Testis (tissue), 3 donors: ENCODE data around the gene RPL10. TPM values are rescaled to one million over a fixed set of nuclear protein-coding genes. Genes with fewer than 3 reads are reported as not detected.

Experiments
- DNase-seq: peaks from one replicate; pipeline ENCODE4 v3.0.0-alpha.2; 2019
- H3K27ac ChIP-seq, 2 donors: fragments of 200-600 bp; sonication (generic); one replicate each; pipeline ENCODE4 v1.5.1; 2019
- H3K27me3 ChIP-seq: fragments of 200-600 bp; sonication (generic); one replicate; pipeline ENCODE4 v1.5.1; 2019
- H3K36me3 ChIP-seq: fragments of 200-600 bp; sonication (generic); one replicate; pipeline ENCODE4 v1.5.1; 2017; ENCODE audit warnings: low read depth; ENCODE audit errors: missing control alignments
- H3K4me1 ChIP-seq: fragments of 200-600 bp; sonication (generic); one replicate; pipeline ENCODE4 v1.5.1; 2019
- H3K4me3 ChIP-seq, 2 donors: fragments of 200-600 bp; sonication (generic); one replicate each; pipeline ENCODE4 v1.5.1; 2017 to 2019
- H3K9me3 ChIP-seq: fragments of 200-600 bp; sonication (generic); one replicate; pipeline ENCODE4 v1.5.1; 2017
- POLR2A ChIP-seq: fragments of 450-650 bp; IDR thresholded peaks from one replicate; pipeline ENCODE4 v1.6.1; 2017; ENCODE audit warnings: antibody characterized with exemption, mild to moderate bottlenecking, moderate library complexity
- WGBS, 2 donors: methylation state at CpG; one replicate each; pipeline ENCODE4 v1.1.5; 2018; 5-methylcytosine and 5-hydroxymethylcytosine counted together
- intact Hi-C: fragments of 100-400 bp; cut with DNase I; formaldehyde crosslinking; loops from one replicate; pipeline ENCODE4 v1.15.1; 2023; ENCODE audit warnings: low total_unique reads
- polyA plus RNA-seq: library from polyadenylated mRNA; stranded (reverse); fragments of 350-450 nt; fragmentation: Illumina TruSeq; extraction: RNeasy Lipid Tissue Mini Kit (QIAGEN cat#74804); gene quantifications from one replicate; pipeline ENCODE4 v1.2.3, GENCODE V29; 2014; ENCODE audit warnings: low read depth, low replicate concordance; ENCODE audit not compliant: insufficient read depth
- total RNA-seq, 2 donors: library from RNA; depleted of rRNA; stranded (reverse); fragments of >200 nt; gene quantifications; one replicate each; pipeline ENCODE4 v1.2.3, GENCODE V29; 2016
- TF ChIP-seq, protein P1 (sequence below), 3 experiments: fragments of 450-650 bp in 2 of 3; fragments of 200-600 bp in 1 of 3; sonication (generic) in 1 of 3; IDR thresholded peaks; one replicate each; pipeline ENCODE4 v1.5.1; 2016 to 2019; ENCODE audit warnings: antibody characterized with exemption in 3 of 3, mild to moderate bottlenecking in 2 of 3, moderate library complexity in 1 of 3

The RPL10 gene
- total and polyA plus RNA-seq, 3 donors from 2014 or later = 925 to 1,913 (median 1,423) TPM

DNA sequence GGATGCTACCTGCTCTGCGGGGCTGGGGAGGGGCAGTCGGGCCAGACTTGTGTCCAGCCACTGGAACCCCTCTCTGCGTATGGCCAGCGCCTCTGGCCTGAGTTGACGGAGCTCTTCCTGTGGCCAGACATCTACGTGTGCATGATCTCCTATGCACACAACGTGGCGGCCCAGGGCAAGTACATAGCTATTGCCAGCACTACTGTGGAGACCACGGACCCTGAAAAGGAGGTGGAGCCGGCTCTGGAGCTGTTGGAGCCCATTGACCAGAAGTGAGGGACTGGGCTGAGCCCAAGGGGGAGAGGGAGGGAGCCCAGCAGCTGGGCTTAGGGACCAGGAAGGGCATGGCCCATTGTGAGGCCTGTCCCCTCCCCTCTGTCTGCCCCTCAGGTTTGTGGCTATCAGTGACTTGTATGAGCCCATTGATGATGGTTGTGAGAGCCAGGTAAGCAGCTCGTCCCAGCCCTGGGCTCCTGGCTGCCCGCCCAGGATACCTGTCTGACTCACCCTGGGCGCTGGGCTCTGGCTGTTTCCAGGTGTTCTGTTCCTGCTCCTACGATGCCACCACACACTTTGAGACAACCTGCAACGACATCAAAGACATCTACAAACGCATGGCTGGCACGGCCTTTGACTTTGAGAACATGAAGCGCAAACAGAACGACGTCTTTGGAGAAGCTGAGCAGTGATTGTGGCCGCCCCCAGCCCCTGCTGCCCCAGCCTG is 44.0 kb downstream of the RPL10 start:
- Histone ChIP-seq H3K27ac (no peak overlapping the region), H3K27me3 (no peaks in the 10 kb centered on the region), H3K4me1 (peaks cover 5% of the 10 kb centered on the region), H3K36me3 (no peaks in the 10 kb centered on the region), H3K4me3 (no peak overlapping the region), H3K9me3 (no peaks in the 10 kb centered on the region)
- no peak for DNase-seq
- no peak for TF ChIP-seq POLR2A
- TF ChIP-seq, protein P1, sequence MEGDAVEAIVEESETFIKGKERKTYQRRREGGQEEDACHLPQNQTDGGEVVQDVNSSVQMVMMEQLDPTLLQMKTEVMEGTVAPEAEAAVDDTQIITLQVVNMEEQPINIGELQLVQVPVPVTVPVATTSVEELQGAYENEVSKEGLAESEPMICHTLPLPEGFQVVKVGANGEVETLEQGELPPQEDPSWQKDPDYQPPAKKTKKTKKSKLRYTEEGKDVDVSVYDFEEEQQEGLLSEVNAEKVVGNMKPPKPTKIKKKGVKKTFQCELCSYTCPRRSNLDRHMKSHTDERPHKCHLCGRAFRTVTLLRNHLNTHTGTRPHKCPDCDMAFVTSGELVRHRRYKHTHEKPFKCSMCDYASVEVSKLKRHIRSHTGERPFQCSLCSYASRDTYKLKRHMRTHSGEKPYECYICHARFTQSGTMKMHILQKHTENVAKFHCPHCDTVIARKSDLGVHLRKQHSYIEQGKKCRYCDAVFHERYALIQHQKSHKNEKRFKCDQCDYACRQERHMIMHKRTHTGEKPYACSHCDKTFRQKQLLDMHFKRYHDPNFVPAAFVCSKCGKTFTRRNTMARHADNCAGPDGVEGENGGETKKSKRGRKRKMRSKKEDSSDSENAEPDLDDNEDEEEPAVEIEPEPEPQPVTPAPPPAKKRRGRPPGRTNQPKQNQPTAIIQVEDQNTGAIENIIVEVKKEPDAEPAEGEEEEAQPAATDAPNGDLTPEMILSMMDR (IDR thresholded peaks at IDR 0.05) = no peak
- intact Hi-C loops = no loop called here
- WGBS, 2 donors = 93 to 100% methylated on average over 4 to 7 of the region's 21 CpGs

DNA sequence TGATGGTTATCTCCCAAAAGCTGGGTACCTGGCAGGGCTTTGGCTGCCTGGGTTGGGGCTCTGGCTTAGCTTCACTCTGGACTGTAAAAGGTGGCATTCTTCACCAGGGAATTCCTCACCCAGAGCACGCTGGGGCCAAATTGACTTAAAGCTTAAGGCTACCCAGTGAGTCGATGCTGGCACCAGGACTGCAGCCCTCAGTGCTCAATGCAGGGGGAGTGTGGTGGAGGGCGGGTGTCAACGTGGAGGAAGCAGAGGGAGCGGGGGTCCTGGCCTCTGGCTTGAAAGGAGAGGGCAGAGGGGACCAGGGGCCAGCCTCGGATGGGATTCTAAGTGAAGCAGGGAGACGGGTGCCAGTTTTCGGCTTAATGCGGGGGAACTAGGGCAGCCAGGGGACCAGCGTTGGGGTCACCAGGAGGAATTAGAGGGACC is 45.3 kb downstream of the RPL10 start:
- Histone ChIP-seq H3K36me3 (no peaks in the 10 kb centered on the region), H3K4me3 (no peak overlapping the region), H3K27me3 (no peaks in the 10 kb centered on the region), H3K4me1 (peaks cover 5% of the 10 kb centered on the region), H3K27ac (peak overlapping the region; percentile 72 to 83), H3K9me3 (no peaks in the 10 kb centered on the region)
- DNase-seq = no peak
- TF ChIP-seq POLR2A = no peak
- TF ChIP-seq, protein P1 (IDR thresholded peaks at IDR 0.05) = no peak
- WGBS, 2 donors = 5 to 10% methylated on average over 8 to 9 of the region's 10 CpGs
- intact Hi-C loops = no loop called here

DNA sequence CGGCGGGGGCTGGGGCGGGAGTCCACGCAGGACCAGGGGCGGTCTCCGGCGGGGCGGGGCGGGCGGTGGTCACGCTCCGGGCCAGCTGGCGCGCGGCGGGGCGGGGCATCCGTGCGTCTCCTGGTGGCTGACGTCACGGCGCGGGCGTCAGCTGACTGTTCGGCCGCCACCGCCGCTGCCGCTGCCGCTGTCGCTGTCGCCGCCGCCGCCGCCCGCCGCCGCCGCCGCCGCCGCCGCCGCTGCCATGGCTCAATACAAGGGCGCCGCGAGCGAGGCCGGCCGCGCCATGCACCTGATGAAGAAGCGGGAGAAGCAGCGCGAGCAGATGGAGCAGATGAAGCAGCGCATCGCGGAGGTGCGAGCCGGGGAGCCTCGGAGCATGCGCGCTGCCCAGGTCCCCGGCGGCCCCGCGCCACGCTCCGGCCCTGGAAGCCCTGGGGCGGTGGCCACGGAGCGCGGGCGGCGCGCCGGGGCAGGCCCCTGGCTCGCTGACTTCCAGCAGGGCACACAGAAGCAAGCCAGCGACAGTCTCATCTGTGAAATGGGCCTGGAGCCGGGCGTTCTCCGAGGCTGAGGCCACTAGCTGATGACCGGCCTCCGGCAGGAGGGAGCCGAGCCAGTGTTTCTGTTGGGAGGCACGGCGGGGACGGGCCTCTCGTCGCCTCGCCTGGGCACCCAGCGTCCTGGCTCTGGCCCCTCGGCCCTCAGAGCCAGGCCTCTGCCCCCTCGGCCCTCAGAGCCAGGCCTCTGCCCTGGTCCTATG is 46.0 kb downstream of the RPL10 start, which contains the start of gene FAM50A:
FAM50A (plus strand) TSS at position 150 of the 763 bp plus-strand sequence; CDS start at position 245, 95 bp downstream.
- intact Hi-C loops = no loop called here
- TF ChIP-seq, protein P1 (IDR thresholded peaks at IDR 0.05) = no peak
- no peak for TF ChIP-seq POLR2A
- Histone ChIP-seq H3K4me3 (peak within 1 kb of the TSS; percentile 57 to 58), H3K9me3 (no peaks in the 10 kb centered on the region), H3K27ac (peak within 1 kb of the TSS; percentile 76 to 83), H3K4me1 (peaks cover 5% of the 10 kb centered on the region), H3K36me3 (no peaks in the 10 kb centered on the region), H3K27me3 (no peaks in the 10 kb centered on the region)
- DNase-seq = peak; percentile 82
- no CpG with 5 or more reads among the region's 94 CpGs for WGBS, 2 donors

DNA sequence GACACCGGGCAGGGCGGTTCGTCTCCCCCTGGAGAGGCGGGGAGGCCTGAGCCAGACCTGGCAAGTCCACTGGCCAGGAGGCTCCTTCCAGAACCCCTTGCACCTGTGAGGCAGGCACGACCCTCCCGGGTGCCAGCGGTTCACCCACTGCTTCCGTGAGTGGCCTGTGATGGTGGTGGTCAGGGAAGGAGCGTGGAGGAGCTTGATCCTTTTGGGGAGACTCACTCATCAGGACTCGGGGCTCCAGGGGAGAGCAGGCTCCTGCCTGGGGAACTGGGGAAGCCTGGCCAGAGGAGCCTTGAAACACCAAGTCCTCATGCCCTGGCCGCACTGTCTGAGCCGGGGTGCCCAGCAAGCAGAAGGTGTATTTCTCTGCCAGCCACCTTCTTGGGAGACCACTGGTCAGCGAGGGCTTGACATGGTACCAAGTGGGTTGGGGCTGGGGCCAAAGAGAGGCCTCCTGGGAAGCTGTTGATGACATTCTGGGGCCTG is 46.6 kb downstream of the RPL10 start:
- WGBS, 2 donors = 74% methylated on average over 9 of the region's 13 CpGs; no CpG with 5 or more reads in 1 of the 2 donors
- Histone ChIP-seq H3K4me3 (peak overlapping the region; percentile 57 to 58), H3K27me3 (no peaks in the 10 kb centered on the region), H3K36me3 (no peaks in the 10 kb centered on the region), H3K27ac (peak overlapping the region; percentile 76 to 83), H3K9me3 (no peaks in the 10 kb centered on the region), H3K4me1 (peaks cover 5% of the 10 kb centered on the region)
- intact Hi-C loops = no loop called here
- no peak for DNase-seq
- TF ChIP-seq, protein P1 (IDR thresholded peaks at IDR 0.05) = no peak
- no peak for TF ChIP-seq POLR2A
